Stimulated activated CD4-positive, alpha-beta T cell treated with anti-CD3 and anti-CD28 coated beads, Interleukin-12 subunit alpha, Interleukin-12 subunit beta, amount 100 ng/mL, for 48 hours (primary cell): ENCODE results near the gene ANKRD36C.
"Not testable (repeated sequence)": the region's sequence is repeated elsewhere in the genome, so short reads cannot be mapped to it uniquely, and the experiment has no call there.

Experiments used
- DNase-seq, 3 donors: peaks; one replicate each; pipeline ENCODE4 v3.0.0-alpha.2; 2020; ENCODE audit warnings: low read depth in 2 of 3, low spot score in 1 of 3

ANKRD36C gene

GRCh38 chr2:95799892-95800291 is 191.7 kb downstream of the ANKRD36C start:
- no peak for DNase-seq

- not testable (repeated sequence) for DNase-seq
Measured at GRCh38 chr2:95799147-95799889, 192.3 kb downstream of the ANKRD36C start.

- DNase-seq = not testable (repeated sequence)
Measured at GRCh38 chr2:95796249-95797099, 195.2 kb downstream of the ANKRD36C start.

GRCh38 chr2:95793970-95794369 is 197.7 kb downstream of the ANKRD36C start:
- not testable (repeated sequence) for DNase-seq

- not testable (repeated sequence) for DNase-seq
Measured at GRCh38 chr2:95790180-95790579, 201.4 kb downstream of the ANKRD36C start.

- not testable (repeated sequence) for DNase-seq
Measured at GRCh38 chr2:95789385-95789784, 202.2 kb downstream of the ANKRD36C start.

GRCh38 chr2:95788642-95789041 is 203.0 kb downstream of the ANKRD36C start:
- not testable (repeated sequence) for DNase-seq
